HK-2 (cell line): ENCODE data around the gene PUM2.

Experiments
- DNase-seq: peaks from one replicate; pipeline ENCODE4 v3.0.0-alpha.2; 2018; ENCODE audit not compliant: unreplicated experiment

PUM2 gene

GRCh38 chr2:20216130-20217025 lies 134.3 kb downstream of the PUM2 start:
- no peak for DNase-seq

DNA sequence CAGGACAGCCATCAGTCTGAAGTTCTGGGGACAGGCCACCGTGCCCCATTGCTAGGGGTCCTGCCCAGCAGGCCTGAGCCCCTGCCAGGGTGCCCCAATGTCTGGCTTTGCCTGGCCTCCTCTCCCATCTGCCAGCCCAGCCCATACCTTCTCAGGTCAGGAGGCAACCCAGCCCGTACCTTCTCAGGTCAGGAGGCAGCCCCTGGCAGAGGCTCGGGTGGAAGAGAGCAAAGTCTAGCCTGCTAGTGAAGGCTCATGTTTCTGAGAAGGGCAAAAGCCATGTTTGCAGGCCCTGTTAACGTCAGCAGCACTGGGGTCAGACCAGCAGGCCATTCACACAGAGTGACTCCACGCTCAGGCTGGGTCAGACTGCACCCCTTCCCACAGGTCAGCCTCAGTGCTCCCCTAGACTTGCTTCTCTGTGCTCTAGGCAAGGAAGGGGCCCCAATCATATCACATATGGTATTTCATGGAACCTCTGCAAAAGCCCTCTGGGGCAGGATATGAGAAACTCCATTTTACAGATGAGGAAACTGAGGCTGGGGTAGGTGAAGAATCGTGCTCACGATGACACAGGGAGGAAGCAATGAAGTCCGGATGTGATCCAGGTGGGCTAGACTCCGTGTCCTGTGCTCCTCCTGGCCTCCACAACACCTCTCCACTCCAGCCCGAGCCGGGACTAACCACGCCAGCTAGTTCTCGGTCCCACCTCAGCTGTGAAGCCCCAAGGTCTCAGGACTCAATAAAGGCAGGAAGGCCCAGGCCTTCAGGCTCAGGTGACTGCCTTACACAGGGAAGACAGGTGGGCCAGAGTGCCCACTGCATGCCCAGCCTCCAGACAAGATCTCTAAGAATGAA lies 135.2 kb downstream of the PUM2 start:
- no peak for DNase-seq

DNA sequence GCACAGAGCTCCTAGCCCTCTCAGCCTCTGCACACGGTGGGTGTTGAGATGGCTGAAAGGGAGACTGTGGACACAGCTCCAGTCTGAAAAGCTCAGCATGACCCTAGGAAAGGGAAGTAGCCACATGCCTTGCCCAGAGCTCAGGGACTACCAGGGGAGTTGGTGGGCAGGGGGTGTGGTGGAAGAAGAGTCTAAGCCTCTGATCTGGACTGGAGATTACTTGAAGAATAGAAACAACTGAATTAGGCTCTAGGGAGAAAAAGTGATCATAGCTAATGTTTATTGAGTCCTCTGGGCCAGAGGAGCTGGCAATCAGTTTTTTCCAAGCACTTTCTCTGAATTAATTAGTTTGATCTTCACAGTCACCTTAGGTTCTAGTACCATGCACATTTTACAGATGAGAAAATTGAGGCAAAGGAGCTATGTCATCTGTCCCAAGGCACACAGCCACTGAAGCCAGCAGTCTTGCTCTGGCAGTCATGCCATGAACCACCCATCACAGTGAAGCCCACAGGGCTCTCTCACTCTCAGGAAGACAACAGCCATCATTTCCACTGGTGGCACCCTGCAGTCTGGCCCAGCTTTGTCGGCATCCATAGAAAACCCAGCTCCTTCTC lies 136.0 kb downstream of the PUM2 start:
- DNase-seq, result no peak

- DNase-seq, result no peak
These were observed 136.7 kb downstream of the PUM2 start for GRCh38 chr2:20213651-20214565.

DNA sequence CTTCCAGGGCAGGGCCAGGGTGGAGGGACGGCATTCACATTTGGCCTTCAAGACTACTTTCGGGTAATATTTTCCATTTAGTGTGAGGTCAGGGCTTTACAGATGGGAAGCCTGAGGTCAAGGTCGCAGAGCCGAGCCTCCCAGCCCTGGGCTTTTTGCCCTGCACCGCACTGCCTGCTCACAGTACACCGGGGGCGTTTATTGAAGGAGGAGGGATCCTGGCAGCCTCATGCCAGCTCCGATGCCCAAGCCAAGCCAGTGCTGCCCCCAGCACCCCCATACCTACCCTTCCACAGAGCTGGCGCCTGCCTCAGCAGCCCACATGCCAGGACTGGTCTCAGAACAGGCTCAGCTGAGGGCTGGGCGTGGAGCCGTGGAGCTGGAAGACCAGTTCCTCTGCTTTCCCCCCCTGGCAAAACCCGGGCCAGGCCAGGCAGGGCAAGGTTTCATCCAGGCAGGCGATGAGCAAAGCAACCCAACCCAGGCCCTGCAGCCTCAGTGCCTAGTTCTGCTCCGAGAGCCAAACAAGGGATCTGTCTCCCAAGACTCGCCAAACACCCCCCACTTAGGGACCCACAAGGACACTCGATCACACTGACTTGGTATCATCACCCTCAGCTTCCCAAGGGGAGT lies 137.7 kb downstream of the PUM2 start:
- no peak for DNase-seq

GRCh38 chr2:20212459-20212870 lies 138.2 kb downstream of the PUM2 start:
- no peak for DNase-seq

DNA sequence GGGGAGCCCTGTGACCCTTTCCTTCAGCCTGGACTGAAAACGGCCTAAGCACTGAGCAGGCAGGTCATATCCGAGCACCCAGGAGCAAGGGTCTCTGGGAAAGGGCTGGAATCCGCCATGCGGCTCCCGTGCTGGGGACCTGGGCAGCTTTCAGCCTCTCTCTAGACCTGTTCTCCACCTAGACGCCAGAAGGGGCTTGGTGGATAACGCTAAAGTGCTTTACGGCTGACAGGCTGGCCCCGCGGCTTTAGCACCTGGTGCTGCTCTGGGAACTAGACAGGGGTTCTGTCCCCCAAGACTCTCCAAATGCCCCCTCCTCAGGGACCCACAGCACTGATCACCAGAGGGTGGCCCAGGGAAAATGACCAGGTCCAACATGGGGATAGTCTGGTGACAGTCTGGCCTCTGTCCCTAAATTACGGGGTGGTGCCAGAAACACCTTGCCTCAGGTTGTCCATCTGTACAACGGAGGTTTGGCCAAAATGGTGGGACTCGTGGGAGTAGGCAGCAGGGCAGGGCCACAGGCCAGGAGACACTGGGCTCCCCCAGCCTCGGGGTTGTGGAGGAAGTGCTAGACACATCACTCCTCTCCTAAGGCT lies 138.7 kb downstream of the PUM2 start:
- DNase-seq, result no peak

GRCh38 chr2:20211420-20211819 lies 139.2 kb downstream of the PUM2 start:
- no peak for DNase-seq

DNA sequence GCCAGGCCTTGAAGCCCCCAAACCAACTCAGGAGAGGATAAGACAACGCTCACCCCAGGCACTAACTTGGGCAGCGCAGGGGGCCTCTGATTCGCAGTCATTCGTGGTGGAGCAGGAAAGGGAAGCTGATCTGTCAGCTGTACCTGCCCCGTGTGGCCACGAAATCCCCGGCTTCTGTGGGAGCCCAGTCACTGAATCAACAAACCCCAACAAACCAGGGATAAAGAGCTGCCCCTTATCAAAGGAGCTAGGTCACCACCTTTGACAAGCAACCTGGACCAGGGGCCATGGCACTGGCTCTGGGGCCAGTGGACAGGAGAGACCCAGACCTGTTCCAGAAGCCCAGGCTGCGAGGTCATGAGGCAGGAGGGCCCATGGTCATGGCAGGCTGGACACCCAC lies 140.2 kb downstream of the PUM2 start:
- DNase-seq, result no peak

- DNase-seq, result no peak
These were observed 141.1 kb downstream of the PUM2 start for GRCh38 chr2:20209373-20210109.

GRCh38 chr2:20208476-20208859 lies 142.2 kb downstream of the PUM2 start:
- DNase-seq, result no peak

DNA sequence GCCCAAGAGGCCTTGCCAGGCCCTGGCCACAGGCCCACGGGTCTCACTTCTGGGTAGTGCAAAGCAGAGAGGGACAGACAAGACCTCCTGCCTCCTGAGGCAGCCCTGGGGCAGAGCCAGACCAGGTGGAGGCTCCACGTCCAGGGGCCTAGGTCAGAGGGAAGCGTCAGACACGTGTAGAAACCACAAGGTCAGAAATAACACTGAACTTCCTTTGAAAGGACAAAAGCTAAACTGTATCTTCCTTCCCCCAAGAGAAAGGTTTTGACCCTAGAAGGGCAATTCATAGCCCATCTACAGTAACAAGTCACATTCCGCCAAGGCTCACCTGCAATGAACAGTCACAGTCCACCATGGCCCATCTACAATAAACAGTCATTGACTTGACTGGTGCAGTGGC lies 143.6 kb downstream of the PUM2 start:
- DNase-seq, result no peak

DNA sequence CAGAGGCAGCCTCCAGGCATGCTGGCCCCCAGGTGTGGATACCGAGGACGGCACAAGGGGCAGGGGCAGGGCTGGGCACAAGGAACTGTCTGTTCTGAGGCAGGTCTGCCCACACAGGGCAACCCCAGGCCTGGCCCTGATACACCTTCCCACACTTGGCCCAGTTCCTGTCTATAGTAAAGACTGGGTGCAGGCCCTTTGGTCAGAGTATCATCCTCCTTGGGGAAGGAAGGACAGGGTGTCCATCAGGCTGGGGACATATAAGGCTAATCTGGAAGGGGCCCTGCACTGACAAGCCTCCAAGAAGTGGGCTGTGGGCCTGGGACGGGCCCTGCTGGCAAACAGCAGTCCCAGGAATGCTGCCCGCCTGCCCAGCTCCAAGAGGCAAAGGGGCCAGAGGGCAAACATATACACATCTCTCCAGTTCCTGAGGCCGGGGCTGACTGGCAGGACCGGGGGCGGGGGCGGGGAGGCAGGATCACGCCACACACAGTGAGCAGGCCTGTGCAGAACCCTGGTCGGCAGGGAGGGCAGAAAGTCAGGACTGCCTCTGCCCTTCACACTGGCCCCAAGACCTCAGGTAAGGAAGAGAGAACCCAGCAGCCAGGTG lies 144.6 kb downstream of the PUM2 start:
- no peak for DNase-seq

- no peak for DNase-seq
These were observed 145.6 kb downstream of the PUM2 start for GRCh38 chr2:20205069-20205468.

DNA sequence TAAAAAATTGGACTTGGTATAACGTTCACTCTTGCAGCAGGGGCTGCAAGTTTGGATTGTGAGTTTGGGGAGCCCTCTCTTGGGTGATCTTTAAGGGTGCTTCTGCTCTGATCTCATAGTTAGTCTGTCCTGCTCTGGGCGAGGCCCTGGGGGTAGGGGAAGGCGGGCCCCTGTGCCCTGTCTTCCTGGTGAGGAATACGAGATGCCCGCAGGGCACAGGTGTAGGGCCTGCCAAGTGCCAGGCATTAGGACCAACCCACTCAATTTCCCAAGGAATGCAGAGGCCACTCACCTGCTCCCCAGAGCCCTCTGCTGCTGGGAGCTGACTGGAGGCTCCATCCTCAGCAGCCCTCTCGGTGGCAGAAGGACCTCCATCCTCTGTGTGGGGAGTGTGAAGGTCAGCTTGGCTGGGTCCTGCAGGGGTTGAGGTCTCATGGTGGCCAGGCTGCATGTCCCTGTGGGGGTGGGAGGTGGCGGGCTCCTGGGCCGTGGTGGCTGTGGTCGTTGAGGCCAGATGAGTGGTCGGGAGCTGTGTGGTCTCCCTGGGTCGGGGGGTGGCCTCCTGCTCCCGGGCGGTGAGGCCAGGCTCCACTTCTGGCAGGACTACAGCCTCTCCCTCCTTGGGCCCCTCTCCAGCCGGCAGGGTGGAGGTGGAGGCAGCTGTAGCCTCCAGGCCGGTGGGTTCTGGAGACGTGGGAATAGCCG lies 147.0 kb downstream of the PUM2 start:
- DNase-seq, result no peak

DNA sequence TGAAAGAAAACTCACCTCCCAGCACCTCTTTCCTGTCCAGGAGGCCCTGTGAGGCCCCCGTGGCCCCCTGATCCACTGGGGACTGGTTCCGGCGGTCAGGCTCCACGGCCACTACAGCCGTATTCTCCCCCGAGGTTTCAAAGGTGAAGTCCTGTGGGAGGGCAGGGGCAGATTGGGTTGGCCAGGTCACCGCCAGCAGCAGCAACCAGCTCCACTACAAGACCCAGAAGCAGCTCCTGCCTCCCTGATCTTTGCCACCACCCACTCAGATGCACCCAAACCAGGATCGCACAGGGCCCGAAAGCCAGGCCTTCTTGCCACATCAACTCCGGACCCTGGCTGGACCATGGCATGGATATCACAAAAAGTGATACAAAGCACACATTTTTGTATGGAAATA lies 147.6 kb downstream of the PUM2 start:
- no peak for DNase-seq

- no peak for DNase-seq
These were observed 149.0 kb downstream of the PUM2 start for GRCh38 chr2:20201671-20202070.

GRCh38 chr2:20200697-20201555 lies 149.7 kb downstream of the PUM2 start:
- DNase-seq, result no peak
